Cerebellar cortex (tissue), 1 donor: ENCODE results near the gene TCF25.
"Not testable (repeated sequence)": the region's sequence is repeated elsewhere in the genome, so short reads cannot be mapped to it uniquely, and the experiment has no call there.

Experiments used
- DNase-seq: peaks from one replicate; pipeline ENCODE4 v3.0.0-alpha.2; 2015; ENCODE audit warnings: low spot score

TCF25 gene

GRCh38 chr16:89920723-89921122 lies 47.3 kb downstream of the TCF25 start:
- no peak for DNase-seq

GRCh38 chr16:89921131-89921701 lies 47.8 kb downstream of the TCF25 start:
- DNase-seq = peak; percentile 41

- peak; percentile 61 for DNase-seq
These were observed 48.5 kb downstream of the TCF25 start for GRCh38 chr16:89921702-89922476.

GRCh38 chr16:89922477-89922883 lies 49.1 kb downstream of the TCF25 start:
- peak; percentile 69 for DNase-seq

- peak; percentile 86 for DNase-seq
These were observed 49.7 kb downstream of the TCF25 start, which contains the start of gene TUBB3 for GRCh38 chr16:89922884-89923639. Gene TUBB3 (plus strand): TSS chr16:89923342. CDS start chr16:89923402, 60 bp downstream.

GRCh38 chr16:89923640-89924296 lies 50.4 kb downstream of the TCF25 start:
- peak; percentile 44 for DNase-seq

- peak; percentile 85 for DNase-seq
These were observed 51.0 kb downstream of the TCF25 start for GRCh38 chr16:89924297-89924924.

- DNase-seq = peak; percentile 51
These were observed 51.5 kb downstream of the TCF25 start for GRCh38 chr16:89924925-89925307.

GRCh38 chr16:89925596-89926079 lies 52.2 kb downstream of the TCF25 start:
- DNase-seq = peak; percentile 52

- DNase-seq = no peak
These were observed 58.0 kb downstream of the TCF25 start for GRCh38 chr16:89931305-89931896.

- DNase-seq = no peak
These were observed 58.6 kb downstream of the TCF25 start for GRCh38 chr16:89931964-89932363.

- DNase-seq = not testable (repeated sequence)
These were observed 60.6 kb downstream of the TCF25 start for GRCh38 chr16:89934019-89934418.

- DNase-seq = no peak
These were observed 61.5 kb downstream of the TCF25 start for GRCh38 chr16:89934611-89935553.

- not testable (repeated sequence) for DNase-seq
These were observed 62.2 kb downstream of the TCF25 start for GRCh38 chr16:89935620-89936019.

- no peak for DNase-seq
These were observed 62.6 kb downstream of the TCF25 start for GRCh38 chr16:89936034-89936433.

GRCh38 chr16:89936508-89936907 lies 63.1 kb downstream of the TCF25 start:
- no peak for DNase-seq

GRCh38 chr16:89936981-89937380 lies 63.6 kb downstream of the TCF25 start:
- DNase-seq = no peak

- no peak for DNase-seq
These were observed 64.9 kb downstream of the TCF25 start for GRCh38 chr16:89938175-89938885.

GRCh38 chr16:89944773-89945172 lies 71.4 kb downstream of the TCF25 start:
- no peak for DNase-seq
